HepG2 (cell line): Measurements from ENCODE around the gene LSM3. TPM values are rescaled to one million over a fixed set of nuclear protein-coding genes. Genes with fewer than 3 reads are reported as not detected.
A peak's percentile ranks its signal among the peaks of the same experiment; 100 is the strongest.

ENCODE experiments used
- ASH2L ChIP-seq: fragments of 300-600, 200-600 bp; sonication (generic); IDR thresholded peaks from 2 replicates; pipeline ENCODE4 v1.7.0; 2017; ENCODE audit warnings: low read depth, mild to moderate bottlenecking, moderate library complexity, mixed read lengths, low read length; ENCODE audit not compliant: insufficient read length
- ELF1 ChIP-seq: sonication (generic); formaldehyde crosslinking; IDR thresholded peaks from 2 replicates; pipeline ENCODE4 v1.4.0; 2020; ENCODE audit warnings: missing genetic modification reagents
- HHEX ChIP-seq: IDR thresholded peaks from 2 replicates; pipeline ENCODE4 v1.6.1; 2016; ENCODE audit warnings: control low read depth
- KLF16 ChIP-seq, 2 experiments: sonication (generic) in 1 of 2; formaldehyde crosslinking in 1 of 2; IDR thresholded peaks; 2 replicates each; pipeline versions ENCODE4 v1.6.1 to v1.8.0; 2016 to 2023; ENCODE audit warnings: missing genetic modification reagents in 2 of 2, missing compliant biosample characterization in 1 of 2
- MAZ ChIP-seq, 2 experiments: sonication (generic) in 1 of 2; formaldehyde crosslinking in 1 of 2; IDR thresholded peaks; 2 replicates each; pipeline versions ENCODE4 v1.5.0 to v1.6.1; 2012 to 2020; ENCODE audit warnings: low read depth in 2 of 2, mild to moderate bottlenecking in 2 of 2, borderline replicate concordance in 1 of 2, improper control_type of control experiment in 1 of 2, low read length in 1 of 2, missing genetic modification reagents in 1 of 2, moderate library complexity in 1 of 2
- MIXL1 ChIP-seq: IDR thresholded peaks from 2 replicates; pipeline ENCODE4 v1.6.1; 2016
- PITX1 ChIP-seq: sonication (generic); formaldehyde crosslinking; IDR thresholded peaks from 2 replicates; pipeline ENCODE4 v1.5.1; 2020; ENCODE audit warnings: mild to moderate bottlenecking, missing genetic modification reagents
- RBFOX2 ChIP-seq: fragments of 200-400 bp; formaldehyde crosslinking; IDR thresholded peaks from 2 replicates; pipeline ENCODE4 v1.6.1; 2017; ENCODE audit warnings: low read depth, mild to moderate bottlenecking, low read length
- SNAI1 ChIP-seq: sonication (generic); formaldehyde crosslinking; IDR thresholded peaks from 2 replicates; pipeline ENCODE4 v1.5.0; 2020; ENCODE audit warnings: mild to moderate bottlenecking, missing genetic modification reagents, borderline replicate concordance
- WIZ ChIP-seq: sonication (generic); formaldehyde crosslinking; IDR thresholded peaks from 2 replicates; pipeline ENCODE4 v1.5.1; 2020; ENCODE audit warnings: mild to moderate bottlenecking, missing genetic modification reagents
- ZNF12 ChIP-seq: sonication (generic); formaldehyde crosslinking; IDR thresholded peaks from 2 replicates; pipeline ENCODE4 v1.5.0; 2020; ENCODE audit warnings: missing genetic modification reagents
- ZNF382 ChIP-seq: sonication (generic); formaldehyde crosslinking; IDR thresholded peaks from 2 replicates; pipeline ENCODE4 v1.5.0; 2020; ENCODE audit warnings: missing genetic modification reagents, mild to moderate bottlenecking, borderline replicate concordance
- ZNF510 ChIP-seq: sonication (generic); formaldehyde crosslinking; IDR thresholded peaks from 2 replicates; pipeline ENCODE4 v1.4.0; 2020; ENCODE audit warnings: low read depth, mild to moderate bottlenecking, missing genetic modification reagents
- ZNF556 ChIP-seq: sonication (generic); formaldehyde crosslinking; IDR thresholded peaks from 2 replicates; pipeline ENCODE4 v1.4.0; 2020; ENCODE audit warnings: mild to moderate bottlenecking, missing genetic modification reagents, borderline replicate concordance
- ZNF558 ChIP-seq: sonication (generic); formaldehyde crosslinking; IDR thresholded peaks from 2 replicates; pipeline ENCODE4 v1.9.0; 2022; ENCODE audit warnings: mild to moderate bottlenecking, missing genetic modification reagents, borderline replicate concordance
- ZNF605 ChIP-seq: sonication (generic); formaldehyde crosslinking; IDR thresholded peaks from 2 replicates; pipeline ENCODE4 v1.8.0; 2022; ENCODE audit warnings: mild to moderate bottlenecking, missing genetic modification reagents
- ZNF891 ChIP-seq: sonication (generic); formaldehyde crosslinking; IDR thresholded peaks from 2 replicates; pipeline ENCODE4 v1.5.0; 2020; ENCODE audit warnings: mild to moderate bottlenecking, missing genetic modification reagents
- polyA plus RNA-seq, 8 experiments: library from polyadenylated mRNA; depleted of rRNA in 3 of 8; stranded (reverse) in 7 of 8; unstranded in 1 of 8; fragments of >200 nt; fragmentation: Illumina TruSeq in 4 of 8; extraction: Trizol in 4 of 8; gene quantifications; 2 replicates each; pipeline versions ENCODE4 v1.2.1 to v1.2.3, GENCODE V29; 2011 to 2016; ENCODE audit warnings: low read depth in 4 of 8, missing spikeins in 1 of 8, mixed read lengths in 1 of 8; ENCODE audit not compliant: insufficient read depth in 1 of 8
- total RNA-seq, 5 experiments: library from RNA; depleted of rRNA; stranded (reverse); fragments of >200 nt; fragmentation: Illumina TruSeq; extraction: Trizol; gene quantifications; 2 replicates each; pipeline ENCODE4 v1.2.3, GENCODE V29; 2016; ENCODE audit warnings: low read depth in 1 of 5
- TF ChIP-seq, protein P1 (sequence below): sonication (generic); formaldehyde crosslinking; IDR thresholded peaks from 2 replicates; pipeline ENCODE4 v1.8.0; 2022; ENCODE audit warnings: low read depth, missing genetic modification reagents
- TF ChIP-seq, protein P2 (sequence below): conservative IDR thresholded peaks from 2 replicates; pipeline ENCODE4 v1.6.1; 2018; ENCODE audit warnings: missing genetic modification reagents
- TF ChIP-seq, protein P3 (sequence below), 2 experiments: IDR thresholded peaks; 2 replicates each; pipeline ENCODE4 v1.6.1; 2011 to 2012; ENCODE audit warnings: low read length in 2 of 2, borderline replicate concordance in 1 of 2, low read depth in 1 of 2, mild to moderate bottlenecking in 1 of 2, moderate library complexity in 1 of 2

The LSM3 gene
- total and polyA plus RNA-seq, 2 of the 13 experiments (the other 11 are each of a cell fraction or from before 2014, with no cell fraction given) = 5.1 to 19.4 TPM

DNA sequence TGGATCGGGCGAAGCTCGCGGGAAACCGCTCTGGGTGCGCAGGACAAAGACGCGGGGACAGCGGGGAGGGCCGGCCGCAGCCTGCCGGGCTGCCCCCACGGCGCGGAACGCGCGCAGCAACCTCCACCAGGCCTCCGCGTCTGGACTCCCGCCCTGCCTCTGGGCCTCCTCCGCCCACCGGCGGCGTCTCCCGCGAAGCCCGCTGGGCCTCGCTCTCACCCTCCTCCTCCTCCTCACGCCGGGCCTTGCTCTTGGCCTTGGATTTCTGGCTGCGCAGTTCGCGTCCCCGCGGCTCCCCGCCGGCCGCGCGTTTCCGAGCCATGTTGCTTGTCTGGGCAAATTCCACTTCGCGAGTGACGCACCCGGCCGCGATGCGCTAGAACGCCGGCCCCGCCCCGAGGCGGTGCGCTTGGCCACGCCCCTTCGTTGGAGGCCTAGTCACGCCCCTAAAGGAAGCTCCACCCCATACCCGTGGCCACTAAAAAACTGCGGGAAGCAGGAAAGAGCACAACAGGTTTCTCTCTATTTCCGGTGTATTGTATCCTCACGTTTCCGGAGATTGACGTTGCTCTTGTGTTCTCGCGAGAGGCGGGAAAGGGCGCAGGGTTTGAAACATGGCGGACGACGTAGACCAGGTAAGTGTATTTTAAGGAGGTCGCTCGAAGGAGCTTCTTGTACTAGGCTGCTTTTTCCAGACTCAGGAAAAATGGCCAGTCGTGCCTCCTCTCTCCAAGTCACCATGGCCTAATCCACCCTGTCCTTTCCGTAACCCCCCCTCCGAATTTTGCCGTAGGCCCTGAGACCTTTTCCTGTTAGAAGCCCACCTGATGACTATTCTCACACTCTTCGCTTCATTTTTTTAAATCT, at the start of gene LSM3, which contains the start of gene XPC (continued):
- TF ChIP-seq, protein P1, sequence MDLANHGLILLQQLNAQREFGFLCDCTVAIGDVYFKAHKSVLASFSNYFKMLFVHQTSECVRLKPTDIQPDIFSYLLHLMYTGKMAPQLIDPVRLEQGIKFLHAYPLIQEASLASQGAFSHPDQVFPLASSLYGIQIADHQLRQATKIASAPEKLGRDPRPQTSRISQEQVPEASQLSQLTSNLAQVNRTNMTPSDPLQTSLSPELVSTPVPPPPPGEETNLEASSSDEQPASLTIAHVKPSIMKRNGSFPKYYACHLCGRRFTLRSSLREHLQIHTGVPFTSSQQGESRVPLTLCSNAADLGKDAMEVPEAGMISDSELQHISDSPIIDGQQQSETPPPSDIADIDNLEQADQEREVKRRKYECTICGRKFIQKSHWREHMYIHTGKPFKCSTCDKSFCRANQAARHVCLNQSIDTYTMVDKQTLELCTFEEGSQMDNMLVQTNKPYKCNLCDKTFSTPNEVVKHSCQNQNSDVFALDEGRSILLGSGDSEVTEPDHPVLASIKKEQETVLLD (CRISPR knock-in tag) = 0 out of 2 replicates have a peak, but pooled peaks have one; percentile 32
- TF ChIP-seq ZNF556 (CRISPR knock-in tag) = peak; percentile 56; the same call in 1 of the 2 replicates
- no peak for TF ChIP-seq ZNF12 (CRISPR knock-in tag)
- 0 out of 2 replicates have a peak, but pooled peaks have one; percentile 71 for TF ChIP-seq ZNF558 (CRISPR knock-in tag)
- TF ChIP-seq, protein P2, sequence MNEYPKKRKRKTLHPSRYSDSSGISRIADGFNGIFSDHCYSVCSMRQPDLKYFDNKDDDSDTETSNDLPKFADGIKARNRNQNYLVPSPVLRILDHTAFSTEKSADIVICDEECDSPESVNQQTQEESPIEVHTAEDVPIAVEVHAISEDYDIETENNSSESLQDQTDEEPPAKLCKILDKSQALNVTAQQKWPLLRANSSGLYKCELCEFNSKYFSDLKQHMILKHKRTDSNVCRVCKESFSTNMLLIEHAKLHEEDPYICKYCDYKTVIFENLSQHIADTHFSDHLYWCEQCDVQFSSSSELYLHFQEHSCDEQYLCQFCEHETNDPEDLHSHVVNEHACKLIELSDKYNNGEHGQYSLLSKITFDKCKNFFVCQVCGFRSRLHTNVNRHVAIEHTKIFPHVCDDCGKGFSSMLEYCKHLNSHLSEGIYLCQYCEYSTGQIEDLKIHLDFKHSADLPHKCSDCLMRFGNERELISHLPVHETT (CRISPR knock-in tag) = no peak
- no peak for TF ChIP-seq ZNF382 (CRISPR knock-in tag)
- TF ChIP-seq ELF1 (CRISPR knock-in tag) = peak; percentile 96
- peak; percentile 97 for TF ChIP-seq ZNF891 (CRISPR knock-in tag)
- peak; percentile 30; the same call in 1 of the 2 replicates for TF ChIP-seq MAZ (IDR thresholded peaks at IDR 0.05; ENCODE audit: borderline replicate concordance, low read depth, low read length)
- TF ChIP-seq MAZ (CRISPR knock-in tag; IDR thresholded peaks at IDR 0.05; ENCODE audit: low read depth) = peak; percentile 92
- TF ChIP-seq ZNF605 (CRISPR knock-in tag) = peak; percentile 93
- 0 out of 2 replicates have a peak, but pooled peaks have one; percentile 30 for TF ChIP-seq PITX1 (CRISPR knock-in tag)
- peak; percentile 99 for TF ChIP-seq RBFOX2
- TF ChIP-seq MIXL1 = peak; percentile 19; the same call in 1 of the 2 replicates
- 0 out of 2 replicates have a peak, but pooled peaks have one; percentile 17 for TF ChIP-seq SNAI1 (CRISPR knock-in tag)
- TF ChIP-seq KLF16 (CRISPR knock-in tag; IDR thresholded peaks at IDR 0.05) = peak in 1 of 2 experiments; percentile 79; a peak in 2 of 4 replicates
- TF ChIP-seq, protein P3, sequence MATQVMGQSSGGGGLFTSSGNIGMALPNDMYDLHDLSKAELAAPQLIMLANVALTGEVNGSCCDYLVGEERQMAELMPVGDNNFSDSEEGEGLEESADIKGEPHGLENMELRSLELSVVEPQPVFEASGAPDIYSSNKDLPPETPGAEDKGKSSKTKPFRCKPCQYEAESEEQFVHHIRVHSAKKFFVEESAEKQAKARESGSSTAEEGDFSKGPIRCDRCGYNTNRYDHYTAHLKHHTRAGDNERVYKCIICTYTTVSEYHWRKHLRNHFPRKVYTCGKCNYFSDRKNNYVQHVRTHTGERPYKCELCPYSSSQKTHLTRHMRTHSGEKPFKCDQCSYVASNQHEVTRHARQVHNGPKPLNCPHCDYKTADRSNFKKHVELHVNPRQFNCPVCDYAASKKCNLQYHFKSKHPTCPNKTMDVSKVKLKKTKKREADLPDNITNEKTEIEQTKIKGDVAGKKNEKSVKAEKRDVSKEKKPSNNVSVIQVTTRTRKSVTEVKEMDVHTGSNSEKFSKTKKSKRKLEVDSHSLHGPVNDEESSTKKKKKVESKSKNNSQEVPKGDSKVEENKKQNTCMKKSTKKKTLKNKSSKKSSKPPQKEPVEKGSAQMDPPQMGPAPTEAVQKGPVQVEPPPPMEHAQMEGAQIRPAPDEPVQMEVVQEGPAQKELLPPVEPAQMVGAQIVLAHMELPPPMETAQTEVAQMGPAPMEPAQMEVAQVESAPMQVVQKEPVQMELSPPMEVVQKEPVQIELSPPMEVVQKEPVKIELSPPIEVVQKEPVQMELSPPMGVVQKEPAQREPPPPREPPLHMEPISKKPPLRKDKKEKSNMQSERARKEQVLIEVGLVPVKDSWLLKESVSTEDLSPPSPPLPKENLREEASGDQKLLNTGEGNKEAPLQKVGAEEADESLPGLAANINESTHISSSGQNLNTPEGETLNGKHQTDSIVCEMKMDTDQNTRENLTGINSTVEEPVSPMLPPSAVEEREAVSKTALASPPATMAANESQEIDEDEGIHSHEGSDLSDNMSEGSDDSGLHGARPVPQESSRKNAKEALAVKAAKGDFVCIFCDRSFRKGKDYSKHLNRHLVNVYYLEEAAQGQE (IDR thresholded peaks at IDR 0.05; ENCODE audit: borderline replicate concordance in 1 of 2, low read depth in 1 of 2, low read length in 2 of 2) = peak in 1 of 2 experiments; percentile 28; a peak in 1 of 4 replicates
- TF ChIP-seq HHEX (CRISPR knock-in tag) = no peak
- TF ChIP-seq ZNF510 (CRISPR knock-in tag) = peak; percentile 80; the same call in 1 of the 2 replicates
- no peak for TF ChIP-seq WIZ (CRISPR knock-in tag)
- TF ChIP-seq ASH2L = peak; percentile 91
